GM12865 (cell line): ENCODE data around the gene SNAP25.

Experiments used
- DNase-seq: peaks from one replicate; pipeline ENCODE4 v3.0.0; 2010; ENCODE audit warnings: low read depth
- H3K4me3 ChIP-seq: 2 replicates; pipeline ENCODE4 v1.5.1; 2011; ENCODE audit warnings: mild to moderate bottlenecking, low read depth, low read length, control low read depth
- TF ChIP-seq, protein P1 (sequence below): IDR thresholded peaks from 2 replicates; pipeline ENCODE4 v1.5.1; 2011; ENCODE audit warnings: low read length, control low read depth, low read depth, inconsistent platforms; ENCODE audit not compliant: insufficient read depth; ENCODE audit errors: missing control alignments

SNAP25 gene

DNA sequence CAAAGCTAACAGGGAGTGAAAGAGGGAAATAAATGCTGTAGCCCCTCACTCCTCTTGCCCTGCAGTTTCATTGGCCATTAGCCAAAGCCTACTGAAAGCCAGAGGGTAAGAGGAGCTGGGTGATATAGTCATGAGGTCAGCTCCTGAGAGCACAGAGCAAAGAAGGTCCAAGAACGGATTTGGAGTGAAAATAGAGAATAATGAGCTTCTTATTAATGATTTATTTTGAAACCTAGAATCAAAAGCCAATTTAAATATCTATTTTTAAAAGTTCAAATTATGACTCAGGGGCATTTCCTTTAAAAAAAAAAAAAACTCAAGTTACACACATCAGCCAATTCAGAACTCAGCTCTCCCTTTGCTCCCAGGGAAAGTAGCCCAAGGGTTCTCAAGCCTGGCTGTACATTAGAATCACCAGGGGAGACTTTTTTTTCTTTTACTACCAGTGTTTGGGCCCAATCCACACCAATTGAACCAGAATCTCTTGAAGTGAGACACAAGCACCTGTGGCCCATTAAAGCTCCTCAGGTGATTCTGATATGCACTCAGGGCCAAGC, 79.1 kb downstream of the SNAP25 start:
- TF ChIP-seq, protein P1, sequence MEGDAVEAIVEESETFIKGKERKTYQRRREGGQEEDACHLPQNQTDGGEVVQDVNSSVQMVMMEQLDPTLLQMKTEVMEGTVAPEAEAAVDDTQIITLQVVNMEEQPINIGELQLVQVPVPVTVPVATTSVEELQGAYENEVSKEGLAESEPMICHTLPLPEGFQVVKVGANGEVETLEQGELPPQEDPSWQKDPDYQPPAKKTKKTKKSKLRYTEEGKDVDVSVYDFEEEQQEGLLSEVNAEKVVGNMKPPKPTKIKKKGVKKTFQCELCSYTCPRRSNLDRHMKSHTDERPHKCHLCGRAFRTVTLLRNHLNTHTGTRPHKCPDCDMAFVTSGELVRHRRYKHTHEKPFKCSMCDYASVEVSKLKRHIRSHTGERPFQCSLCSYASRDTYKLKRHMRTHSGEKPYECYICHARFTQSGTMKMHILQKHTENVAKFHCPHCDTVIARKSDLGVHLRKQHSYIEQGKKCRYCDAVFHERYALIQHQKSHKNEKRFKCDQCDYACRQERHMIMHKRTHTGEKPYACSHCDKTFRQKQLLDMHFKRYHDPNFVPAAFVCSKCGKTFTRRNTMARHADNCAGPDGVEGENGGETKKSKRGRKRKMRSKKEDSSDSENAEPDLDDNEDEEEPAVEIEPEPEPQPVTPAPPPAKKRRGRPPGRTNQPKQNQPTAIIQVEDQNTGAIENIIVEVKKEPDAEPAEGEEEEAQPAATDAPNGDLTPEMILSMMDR, result no peak
- no peak overlapping the region for H3K4me3 ChIP-seq
- no peak for DNase-seq

- DNase-seq, result no peak
- TF ChIP-seq, protein P1, result no peak
- no peak overlapping the region for H3K4me3 ChIP-seq
Measured at GRCh38 chr20:10300582-10301446, 82.2 kb downstream of the SNAP25 start.

GRCh38 chr20:10303852-10304251, 85.2 kb downstream of the SNAP25 start:
- DNase-seq, result no peak
- TF ChIP-seq, protein P1, result no peak
- no peak overlapping the region for H3K4me3 ChIP-seq

DNA sequence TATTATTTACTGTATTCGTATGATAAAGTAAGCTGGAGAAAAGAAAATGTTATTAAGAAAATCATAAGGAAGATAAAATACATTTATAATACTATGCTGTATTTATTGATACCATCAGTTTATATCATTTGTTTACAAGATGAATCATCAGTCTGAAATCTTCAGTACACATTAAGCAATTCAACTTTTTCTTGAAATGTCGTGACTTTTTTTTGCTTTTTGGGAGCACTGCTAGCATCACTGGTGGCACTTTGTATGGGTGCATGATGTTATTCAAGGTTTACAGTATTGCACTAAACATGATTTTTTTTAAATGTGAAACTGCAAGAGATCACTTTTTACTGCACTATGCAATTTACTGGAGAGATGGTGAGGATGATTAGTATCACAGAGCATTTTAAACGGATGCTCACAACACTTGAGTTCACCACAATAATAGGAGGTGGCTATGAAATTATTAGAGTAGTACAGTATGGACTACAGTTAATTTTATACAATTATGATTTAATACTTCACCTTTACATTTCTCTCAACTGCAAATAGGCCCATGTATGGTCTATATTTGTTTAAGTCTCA, 85.9 kb downstream of the SNAP25 start:
- no peak overlapping the region for H3K4me3 ChIP-seq
- TF ChIP-seq, protein P1, result no peak
- no peak for DNase-seq

DNA sequence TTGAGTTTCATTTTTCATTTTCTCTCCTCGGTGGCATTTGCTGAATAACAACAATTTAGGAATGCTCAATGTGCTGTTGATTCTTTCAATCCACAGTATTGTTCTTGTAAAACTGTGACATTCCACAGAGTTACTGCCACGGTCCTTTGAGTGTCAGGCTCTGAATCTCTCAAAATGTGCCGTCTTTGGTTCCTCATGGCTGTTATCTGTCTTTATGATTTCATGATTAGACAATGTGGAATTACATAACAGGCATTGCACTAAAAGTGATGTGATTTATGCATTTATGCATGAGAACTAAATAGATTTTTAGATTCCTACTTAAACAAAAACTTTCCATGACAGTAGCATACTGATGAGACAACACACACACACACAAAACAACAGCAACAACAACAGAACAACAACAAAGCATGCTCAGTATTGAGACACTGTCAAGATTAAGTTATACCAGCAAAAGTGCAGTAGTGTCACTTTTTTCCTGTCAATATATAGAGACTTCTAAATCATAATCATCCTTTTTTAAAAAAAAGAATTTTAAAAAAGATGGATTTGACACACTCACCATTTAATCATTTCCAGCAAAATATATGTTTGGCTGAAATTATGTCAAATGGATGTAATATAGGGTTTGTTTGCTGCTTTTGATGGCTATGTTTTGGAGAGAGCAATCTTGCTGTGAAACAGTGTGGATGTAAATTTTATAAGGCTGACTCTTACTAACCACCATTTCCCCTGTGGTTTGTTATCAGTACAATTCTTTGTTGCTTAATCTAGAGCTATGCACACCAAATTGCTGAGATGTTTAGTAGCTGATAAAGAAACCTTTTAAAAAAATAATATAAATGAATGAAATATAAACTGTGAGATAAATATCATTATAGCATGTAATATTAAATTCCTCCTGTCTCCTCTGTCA, 88.1 kb downstream of the SNAP25 start:
- DNase-seq, result no peak
- TF ChIP-seq, protein P1, result no peak
- H3K4me3 ChIP-seq, result no peak overlapping the region

GRCh38 chr20:10307359-10307735, 88.7 kb downstream of the SNAP25 start:
- H3K4me3 ChIP-seq, result no peak overlapping the region
- TF ChIP-seq, protein P1, result no peak
- no peak for DNase-seq
